GM19328 (cell line): Measurements from ENCODE around the gene UPK2.

Source experiments
- ATAC-seq: cut with Tn5 transposase; IDR thresholded peaks from one replicate; pipeline ENCODE4 v1.9.1; 2021; ENCODE audit warnings: mild to moderate bottlenecking, moderate library complexity; ENCODE audit not compliant: unreplicated experiment

UPK2 gene

DNA sequence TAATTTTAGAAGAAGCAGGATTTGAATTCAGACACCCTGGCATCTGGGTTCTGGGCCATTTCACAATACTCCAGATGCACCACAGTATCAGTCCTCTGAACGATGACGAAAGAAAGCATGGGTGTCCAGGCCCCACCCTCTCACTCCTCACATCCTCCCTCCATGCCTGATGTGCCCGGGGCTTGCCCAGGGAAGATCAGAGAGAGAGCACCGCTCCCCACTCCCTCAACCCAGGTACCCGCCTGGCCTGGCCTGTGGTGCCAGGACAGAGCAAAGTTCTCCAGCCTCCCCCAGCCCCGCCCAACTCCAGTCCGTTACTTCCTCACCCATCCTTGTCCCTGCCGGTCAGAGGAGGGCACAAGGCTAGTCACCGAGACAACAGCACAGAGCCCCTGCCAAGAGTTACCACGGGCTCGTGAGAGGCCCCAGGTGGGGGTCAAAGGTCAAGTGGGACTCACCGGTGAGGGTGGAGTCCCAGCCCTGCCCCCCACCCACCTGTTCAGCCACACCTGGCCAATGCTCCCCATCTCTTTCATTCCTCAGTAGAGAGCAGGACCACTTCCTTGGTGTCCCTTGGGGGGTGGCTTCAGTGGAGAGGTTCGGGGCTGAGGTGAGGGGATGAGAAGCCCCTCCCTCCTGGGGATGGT is 38.5 kb upstream of the UPK2 start:
- no peak for ATAC-seq

DNA sequence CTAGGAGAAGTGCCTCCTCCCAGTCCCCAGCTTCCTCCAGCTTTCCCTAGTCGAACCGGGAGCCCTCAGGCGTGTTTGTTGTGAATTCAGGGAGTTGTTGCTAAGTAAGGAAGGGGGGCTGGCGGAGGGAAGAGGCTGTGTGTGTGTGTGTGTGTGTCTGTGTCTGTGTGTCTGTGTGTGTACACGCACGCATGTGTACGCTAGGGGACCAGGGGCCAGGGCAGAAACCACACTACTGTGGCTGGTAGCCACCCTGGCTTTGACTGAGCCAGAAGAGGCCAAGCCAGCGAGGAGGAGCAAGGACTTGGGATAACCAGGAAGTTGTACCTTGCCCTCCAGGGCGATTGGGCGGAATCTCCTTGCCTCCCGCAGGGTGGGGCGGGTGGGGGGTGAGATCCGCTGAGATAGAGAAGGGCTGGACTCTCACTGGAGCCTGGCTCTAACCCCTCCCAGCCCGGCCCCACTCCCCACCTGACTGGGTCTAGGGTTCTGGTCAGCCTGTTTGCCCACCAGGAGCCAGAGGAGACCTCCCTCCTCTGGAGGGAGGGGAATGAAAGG is 37.9 kb upstream of the UPK2 start:
- no peak for ATAC-seq

DNA sequence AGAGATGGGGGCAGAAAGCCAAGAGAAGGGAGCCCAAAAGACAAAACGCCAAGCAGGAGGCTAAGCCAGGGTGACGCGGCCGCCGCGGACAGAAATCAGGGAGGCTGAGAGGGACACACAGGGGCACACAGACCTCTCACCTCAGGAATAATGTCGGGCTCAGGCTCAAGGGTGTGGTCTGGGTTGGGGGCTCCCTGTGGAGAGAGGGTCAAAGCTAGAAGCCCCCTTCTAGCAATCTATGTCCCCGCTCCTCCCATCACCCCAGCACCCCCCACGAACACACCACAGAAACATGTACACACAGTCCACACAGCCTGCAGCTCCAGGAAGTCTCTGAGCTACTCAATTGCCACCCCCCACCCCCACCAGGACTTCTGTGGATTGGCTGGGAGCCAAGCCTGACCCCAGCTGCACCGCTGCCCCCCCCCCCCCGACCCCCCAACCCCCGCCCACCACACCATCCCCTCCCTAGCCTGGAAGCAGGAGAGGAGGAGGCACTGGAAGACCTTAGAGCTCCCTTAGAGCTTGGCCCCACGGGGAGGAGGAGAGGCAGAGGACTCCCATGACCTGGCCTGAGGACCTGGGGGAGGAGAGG is 37.3 kb upstream of the UPK2 start:
- no peak for ATAC-seq

DNA sequence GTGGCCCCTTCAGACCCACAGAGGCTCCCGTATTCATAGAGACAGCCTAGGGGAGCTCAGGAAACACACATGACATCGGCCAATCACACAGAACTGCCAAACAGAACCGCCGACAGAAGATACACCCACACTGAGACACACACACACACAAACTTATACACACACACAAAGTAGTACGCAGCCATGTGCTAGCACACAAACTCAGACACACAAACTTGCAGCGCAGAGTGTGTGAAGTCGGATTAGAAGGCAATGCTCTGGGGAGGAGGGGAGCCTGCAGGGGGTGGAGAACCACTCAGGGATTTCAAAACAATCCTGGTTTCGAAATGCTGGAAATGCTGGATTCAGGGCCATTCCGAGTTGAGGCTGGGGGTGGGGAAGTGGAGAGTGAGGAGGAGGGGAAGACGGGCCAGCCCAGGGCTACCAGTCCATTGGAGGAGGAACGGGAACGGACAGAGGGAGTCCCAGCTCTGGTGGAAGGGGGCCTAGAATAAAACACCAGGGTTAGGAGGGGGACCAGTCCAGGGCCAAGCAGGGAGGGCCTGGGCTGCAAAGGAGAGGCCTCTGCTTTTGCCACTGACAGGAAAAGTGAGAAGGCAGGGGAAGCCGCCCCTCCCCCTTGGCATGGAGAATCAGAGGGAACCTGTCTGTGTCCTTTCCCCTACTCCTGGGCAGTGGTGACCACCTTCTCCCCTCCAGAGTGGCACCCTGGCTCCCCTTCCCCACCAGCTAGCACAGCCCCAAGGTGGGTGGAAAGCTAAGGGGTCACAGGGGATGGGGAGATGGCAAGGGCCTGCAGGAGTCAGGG is 34.8 kb upstream of the UPK2 start:
- no peak for ATAC-seq

DNA sequence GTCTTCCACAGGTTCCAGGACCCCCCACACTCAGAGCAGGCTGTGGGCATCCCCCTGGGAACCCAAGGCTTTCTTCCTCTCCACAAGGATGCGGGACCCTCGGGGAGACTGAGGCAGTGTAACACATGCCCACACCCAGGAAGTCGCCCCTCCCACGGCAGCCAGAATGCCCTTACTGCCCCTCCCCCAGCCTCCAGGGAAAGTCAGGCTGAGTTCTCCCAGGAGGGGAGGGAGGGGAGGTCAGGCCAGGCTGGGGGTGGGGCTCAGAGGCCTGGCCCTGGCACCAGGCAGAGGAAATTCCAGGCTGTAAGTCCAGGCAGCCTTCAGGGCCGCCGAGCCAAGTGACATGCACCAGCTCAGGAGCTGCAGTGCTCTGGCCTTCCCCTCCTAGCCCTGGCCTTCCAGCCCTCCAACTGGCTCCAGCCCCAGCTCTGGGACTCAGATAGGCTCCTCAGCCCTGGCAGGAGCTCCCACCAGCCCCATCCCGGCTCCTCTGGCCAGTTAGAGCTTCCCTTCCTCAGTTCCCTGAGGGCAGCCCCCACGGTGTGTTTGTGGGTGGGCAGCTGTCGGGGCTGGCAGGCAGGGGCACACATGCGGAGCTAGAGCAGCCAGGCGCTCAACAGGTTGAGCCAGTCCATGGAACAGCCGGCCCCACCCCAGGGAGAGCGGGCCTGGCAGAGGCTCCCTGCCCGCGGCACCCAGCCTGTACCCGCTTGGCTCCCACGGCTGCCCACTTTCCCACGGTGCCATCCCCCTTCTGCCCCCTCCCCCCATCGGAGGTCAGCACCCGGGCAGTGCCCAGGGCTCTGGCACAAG is 34.0 kb upstream of the UPK2 start:
- no peak for ATAC-seq

DNA sequence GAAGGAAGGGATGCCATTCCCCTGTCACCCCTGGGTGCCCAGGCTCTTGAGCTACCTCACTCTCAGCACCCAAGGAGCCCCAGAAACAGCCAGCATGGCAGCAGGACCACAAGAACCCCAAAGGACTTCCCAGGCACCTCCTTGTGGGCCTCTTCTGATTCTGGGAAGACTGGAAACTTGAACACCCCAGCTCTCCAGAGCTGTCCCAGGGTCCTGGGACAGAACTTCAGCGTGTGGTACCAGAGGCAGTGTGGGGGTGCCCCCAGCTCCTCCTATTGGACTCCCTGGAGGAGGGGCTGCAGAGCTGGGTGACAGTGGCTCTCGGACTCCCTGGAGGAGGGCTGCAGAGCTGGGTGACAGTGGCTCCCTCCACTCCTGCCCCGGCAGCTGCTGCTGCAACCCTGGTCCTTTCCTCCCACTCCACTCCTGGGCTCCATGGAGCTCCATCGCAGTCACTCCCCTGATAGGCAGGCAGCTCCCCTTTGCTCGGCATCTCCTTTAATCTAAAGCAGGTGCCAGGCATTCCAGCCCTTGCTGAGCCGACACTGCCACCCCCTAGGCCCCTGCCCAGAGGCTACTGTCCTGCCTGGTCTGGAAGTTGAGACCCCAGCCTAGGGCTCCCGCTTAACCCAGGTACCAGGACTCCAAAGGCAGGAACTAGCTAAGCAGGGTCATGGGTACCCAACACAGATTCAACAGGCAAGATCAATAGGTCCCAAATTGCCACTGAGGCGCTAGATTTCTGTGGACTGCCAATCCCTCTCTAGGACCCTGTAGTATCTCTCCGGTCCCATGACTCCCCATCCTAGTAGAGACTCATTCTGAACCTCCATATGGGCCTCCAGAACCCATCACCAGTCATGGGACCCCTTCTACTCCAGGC is 33.1 kb upstream of the UPK2 start:
- ATAC-seq = no peak

DNA sequence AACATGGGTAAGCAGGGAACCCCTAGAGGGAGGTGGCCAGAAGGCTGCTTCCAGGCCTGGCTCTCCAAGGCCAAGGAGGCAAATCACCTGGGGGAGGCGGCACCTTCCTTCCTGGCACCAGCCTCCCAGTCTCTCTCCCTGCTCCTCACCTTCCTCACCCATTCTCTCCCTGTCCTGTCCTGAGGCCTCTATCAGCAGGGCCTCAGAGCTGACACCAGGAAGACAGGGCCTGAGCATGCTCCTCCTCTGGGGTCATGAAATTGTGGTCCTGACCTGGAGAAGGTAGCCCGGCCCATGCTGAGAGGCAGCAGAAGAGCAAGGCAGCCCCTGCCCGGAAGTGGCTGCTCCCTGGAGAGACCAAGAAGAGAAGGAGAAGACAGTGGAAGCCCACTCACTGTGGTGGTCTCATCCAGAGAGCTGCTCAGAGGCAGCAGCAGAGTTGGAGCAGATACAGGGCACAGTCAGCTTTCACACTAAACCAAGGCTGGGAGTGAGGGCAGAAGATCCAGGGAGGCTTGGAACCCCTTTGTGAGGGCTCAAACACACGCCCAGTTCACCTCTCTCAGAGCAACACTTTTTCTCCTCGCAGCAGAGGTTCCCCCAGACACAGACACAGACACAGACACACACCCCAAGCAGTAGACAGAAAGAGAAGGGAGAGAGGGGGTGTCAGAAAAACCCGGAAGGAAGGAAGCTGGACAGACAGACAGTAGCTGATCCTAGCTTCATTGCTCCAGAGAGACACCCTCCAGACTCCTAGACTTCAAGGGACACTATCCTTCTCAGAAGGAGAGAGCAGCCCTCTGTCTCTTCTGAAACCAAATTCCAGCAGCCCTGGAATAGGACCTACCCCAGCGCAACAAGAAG is 32.1 kb upstream of the UPK2 start:
- no peak for ATAC-seq

DNA sequence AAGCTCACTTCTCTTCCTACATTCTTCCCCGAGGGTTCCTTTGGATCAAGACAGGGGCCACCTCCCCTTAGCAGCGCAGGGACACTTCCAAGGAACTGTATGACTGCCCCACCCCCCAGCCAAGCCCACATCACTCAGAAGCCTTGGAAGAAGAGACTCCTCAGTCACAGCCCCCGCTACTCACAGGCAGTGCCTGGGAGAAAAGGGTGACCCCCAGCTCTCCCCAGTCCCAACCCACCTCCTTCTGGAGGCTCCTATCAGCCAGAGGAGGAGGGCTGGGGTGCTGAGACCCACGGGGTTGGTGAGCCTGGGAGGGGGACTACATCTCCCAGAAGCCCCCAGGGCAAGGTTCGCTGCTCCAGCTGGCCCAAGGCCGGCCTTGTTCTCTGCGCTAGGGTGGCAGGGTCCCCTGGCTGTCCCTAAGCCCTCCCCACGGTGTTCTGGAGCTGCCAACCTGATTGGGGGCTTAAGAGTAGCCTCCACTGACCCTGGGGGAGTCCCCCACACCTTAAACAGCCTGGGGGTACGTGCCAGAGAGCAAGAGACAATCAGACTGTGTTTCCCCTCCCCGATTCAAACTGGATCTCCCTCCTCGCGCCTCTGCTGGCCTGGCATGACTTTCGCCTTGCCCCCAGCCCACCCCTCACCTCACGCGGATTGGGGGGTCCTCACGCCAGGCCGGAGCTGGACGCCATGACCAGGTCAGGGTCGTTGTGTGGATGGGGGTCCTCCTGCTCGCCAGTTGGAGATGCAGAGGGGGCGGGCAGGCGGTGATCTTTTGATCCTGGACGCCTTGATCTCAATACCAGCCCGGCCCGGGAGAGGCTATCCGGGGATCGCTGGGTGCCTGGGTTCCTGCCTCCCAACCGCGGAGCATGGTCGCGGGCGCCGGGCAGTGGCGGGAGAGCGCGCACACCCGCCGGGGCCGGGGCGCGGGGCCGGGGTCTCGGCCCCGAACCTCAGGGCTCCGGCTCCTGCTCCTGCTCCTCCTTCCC is 31.2 kb upstream of the UPK2 start:
- ATAC-seq = no peak

DNA sequence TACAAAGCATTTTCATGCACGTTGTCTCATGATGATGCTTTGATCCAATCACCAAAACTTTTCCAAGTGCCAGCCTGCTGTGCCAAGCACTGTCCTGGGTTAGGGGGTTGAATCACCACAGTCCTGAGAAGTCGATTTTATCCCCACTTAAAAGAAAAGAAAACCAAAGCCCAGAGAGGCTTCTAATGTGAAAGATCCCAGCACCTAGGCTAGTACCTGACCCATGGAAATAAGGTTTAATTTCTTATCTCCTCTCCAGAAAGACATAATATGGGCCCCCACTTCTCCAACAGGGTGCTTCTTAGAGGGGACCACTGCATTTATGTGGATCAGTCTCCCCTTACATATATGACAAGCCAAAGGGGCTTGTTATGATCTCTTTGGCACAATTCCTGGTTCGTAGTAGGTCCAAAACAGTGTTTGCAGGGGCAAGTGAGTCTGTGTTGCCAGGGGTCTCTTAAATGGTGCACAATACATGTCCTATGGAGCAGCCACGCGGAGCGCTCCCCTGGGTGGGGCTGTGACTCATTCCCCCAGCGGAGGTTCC is 28.5 kb upstream of the UPK2 start:
- ATAC-seq = no peak

DNA sequence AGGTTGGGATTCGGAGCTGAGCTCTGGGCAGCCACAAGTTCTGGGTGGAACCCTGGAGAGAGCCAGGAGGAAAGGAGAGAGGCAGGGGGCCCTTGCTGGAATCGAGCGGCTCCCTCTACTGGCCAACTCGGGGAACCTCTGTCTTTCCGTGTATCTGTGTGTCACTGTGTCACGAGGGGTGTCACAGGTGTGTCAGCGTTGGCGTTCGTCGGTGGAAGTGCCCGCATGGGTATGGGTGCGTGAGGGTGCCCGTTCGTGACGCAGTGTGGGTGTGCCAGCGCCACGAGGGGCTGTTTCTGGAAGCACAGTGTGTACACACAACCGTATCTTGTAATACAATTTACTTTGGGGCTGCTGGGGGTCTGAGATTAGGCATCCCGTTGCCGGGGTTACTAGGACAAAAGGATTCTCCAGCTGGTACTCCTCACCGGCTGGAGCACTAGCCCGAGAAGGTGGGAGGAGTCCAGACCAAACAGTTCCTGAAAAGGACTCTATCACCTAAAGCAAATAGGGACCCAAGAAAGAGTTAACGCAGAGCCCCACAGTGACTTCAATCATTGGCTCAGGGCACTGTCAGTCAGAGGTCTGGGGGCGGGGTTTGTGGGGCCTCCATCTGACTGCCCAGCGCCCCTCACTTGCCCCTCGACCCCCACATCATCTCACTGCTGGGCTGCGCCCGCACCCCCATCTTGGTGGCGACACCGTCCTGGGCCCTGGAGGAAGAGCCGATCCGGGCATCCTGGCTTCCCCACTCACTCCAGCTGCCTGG is 27.8 kb upstream of the UPK2 start:
- no peak for ATAC-seq

DNA sequence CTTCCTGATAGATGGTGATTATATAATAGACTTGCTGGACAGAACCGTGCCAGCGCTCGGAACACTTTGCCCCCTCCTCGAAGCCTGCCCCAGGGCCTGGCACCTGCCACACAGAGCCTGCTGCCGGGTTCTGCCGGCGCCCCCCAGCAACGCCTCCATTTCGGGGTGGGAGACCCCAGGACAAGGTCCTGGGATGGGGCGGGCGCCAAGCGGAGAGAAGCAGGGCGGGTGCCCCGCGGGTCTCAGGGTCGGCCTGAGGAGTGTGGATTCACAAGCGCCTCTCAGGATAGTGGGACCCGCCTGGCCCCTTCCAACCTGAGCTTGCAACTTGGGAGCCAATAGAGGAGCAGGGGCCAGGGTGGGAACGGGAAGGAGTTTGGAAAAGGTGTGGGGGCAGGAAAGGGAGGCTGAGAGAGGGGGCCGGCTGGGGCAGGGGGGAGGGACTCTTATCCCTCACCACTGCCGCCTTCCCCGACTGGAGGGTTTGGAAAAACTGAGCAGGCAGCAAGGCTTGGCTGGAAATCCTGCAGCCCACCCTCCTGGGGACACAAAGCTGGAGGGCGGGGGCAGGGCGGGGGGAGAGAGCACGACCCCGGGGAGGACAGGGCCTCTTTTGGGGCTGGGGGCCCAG is 27.1 kb upstream of the UPK2 start:
- no peak for ATAC-seq

DNA sequence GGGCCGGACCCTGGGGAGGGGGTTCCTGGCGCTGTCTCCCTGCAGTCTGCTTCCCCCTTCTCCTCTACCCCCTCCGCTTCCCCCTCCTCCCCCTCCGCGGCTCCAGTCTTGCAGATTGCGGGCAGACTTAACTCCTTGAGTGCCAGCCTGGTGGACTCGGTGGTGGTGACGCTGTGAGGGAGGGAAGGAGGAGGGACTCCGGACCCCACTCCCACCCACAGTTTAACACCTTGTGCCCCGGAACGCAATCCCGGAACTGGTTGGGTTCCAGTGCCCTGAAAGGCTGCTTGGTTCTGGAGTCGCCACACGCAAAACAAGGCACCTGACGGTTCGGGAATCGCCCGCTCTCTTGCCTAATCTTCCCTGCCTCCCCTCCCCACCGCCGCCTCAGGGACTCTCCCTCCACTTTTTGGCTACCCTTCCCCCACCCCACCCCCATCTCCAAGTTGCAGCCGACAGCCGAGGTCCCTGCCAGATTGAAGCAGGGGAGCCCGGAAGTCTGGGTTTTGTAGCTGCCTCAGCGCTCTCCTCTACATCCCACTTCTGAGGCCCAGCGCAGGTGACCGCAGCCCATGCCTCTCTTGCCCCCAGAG is 26.5 kb upstream of the UPK2 start:
- no peak for ATAC-seq

DNA sequence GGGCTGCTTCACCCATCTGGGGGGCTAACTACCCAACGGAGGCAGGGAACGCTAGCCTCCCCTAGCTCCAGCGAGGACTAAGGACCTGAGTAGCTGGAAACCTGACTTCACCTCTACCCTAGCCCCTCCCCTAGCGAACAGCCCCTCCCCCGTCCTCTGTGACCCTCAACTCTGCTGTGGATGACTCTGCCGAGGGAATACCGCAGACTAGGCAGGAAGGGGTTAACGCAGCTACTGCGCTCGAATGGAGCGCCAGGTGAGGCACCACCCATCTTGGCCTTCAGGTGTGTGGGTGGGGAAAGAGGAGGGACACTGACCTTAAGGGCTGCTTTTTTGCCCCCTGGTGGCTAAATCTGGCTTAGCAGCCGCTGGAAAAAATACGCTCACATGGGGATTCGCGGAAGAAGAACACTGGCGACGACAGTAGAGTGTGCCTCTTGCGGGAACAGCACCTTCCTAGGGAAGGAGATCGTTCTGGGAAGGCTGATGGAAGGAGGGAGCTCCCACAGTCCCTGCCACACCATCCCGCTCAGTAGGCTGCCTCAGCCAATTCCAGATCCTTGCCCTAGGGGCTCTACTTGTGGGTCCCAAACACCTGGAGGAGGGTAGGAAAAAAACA is 25.9 kb upstream of the UPK2 start:
- ATAC-seq = no peak

DNA sequence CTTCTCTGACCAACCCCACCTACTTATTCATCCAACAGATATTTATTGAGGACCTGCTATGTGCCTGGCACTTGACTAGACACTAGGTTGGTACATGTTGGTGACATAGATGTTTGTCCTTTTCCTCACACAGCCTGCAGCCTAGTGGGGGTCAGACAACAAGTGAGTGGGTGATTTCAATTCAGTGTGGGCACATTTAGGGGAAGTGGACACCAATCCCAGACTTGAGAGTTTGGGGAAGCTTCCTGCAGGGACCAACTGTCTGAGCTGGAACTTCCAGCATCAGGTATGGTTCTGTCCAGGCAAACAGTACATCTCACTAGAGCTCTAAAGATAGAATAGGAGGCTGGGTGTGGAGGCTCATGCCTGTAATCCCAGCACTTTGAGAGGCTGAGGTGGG is 24.5 kb upstream of the UPK2 start:
- ATAC-seq = no peak

DNA sequence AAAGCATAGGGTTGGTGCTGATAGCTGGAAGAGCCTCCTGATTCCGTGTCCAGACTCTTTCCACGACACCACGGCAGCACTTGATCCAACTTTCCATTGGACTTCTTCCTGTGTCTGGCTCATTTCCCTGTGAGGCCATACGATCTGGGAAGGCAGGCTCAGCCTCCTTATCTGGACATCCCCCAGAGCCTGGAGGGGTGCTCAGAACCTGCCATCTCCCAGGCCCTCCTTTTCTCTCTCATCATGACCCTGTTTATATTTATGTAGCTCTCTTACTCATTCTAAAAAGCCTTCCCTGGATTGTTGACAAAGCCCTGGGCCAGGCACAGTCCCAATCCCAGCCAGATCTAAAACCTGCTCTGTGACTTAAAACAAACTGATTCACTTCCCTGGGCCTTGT is 22.6 kb upstream of the UPK2 start:
- no peak for ATAC-seq

DNA sequence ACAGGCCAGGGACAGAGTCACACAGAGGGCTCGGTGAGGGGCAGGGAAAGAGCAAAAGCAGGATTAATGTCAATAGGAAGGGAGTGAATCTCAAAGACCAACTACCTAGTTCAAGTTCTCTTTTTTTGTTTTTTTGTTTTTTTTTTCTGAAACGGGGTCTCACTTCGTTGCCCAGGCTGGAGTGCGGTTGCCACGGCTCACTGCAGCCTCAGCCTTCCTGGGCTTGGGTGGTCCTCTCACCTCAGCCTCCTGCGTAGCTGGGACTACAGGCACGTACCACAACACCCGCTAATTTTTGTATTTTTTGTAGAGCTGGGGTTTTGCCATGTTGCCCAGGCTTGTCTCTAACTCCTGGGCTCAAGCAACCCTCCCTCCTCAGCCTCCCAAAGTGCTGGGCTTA is 20.7 kb upstream of the UPK2 start:
- no peak for ATAC-seq
